ENCODE measurements around the gene BPI.
"Not testable (repeated sequence)": the region's sequence is repeated elsewhere in the genome, so short reads cannot be mapped to it uniquely, and the experiment has no call there.

Gene BPI

GRCh38 chr20:38373898-38374297, 69.9 kb downstream of the BPI start:
- no peak for DNase-seq

- no peak for DNase-seq
Measured at GRCh38 chr20:38377039-38377685, 73.2 kb downstream of the BPI start.

- DNase-seq = not testable (repeated sequence)
Measured at GRCh38 chr20:38377838-38378237, 73.9 kb downstream of the BPI start.

- no peak for DNase-seq
Measured at GRCh38 chr20:38383147-38383546, 79.2 kb downstream of the BPI start.

- no peak for DNase-seq
Measured at GRCh38 chr20:38386004-38386403, 82.0 kb downstream of the BPI start.

- no peak for DNase-seq
Measured at GRCh38 chr20:38386851-38387250, 82.9 kb downstream of the BPI start.

Data from left hindlimb (tissue), 1 donor.